Raji (cell line): ENCODE results near the gene GAL3ST2.
A peak's percentile ranks its signal among the peaks of the same experiment; 100 is the strongest.

Experiments used
- POLR2A ChIP-seq: IDR thresholded peaks from 2 replicates; pipeline ENCODE4 v1.6.1; 2011; ENCODE audit warnings: low read depth, low read length, control low read depth; ENCODE audit not compliant: insufficient read depth

The GAL3ST2 gene

DNA sequence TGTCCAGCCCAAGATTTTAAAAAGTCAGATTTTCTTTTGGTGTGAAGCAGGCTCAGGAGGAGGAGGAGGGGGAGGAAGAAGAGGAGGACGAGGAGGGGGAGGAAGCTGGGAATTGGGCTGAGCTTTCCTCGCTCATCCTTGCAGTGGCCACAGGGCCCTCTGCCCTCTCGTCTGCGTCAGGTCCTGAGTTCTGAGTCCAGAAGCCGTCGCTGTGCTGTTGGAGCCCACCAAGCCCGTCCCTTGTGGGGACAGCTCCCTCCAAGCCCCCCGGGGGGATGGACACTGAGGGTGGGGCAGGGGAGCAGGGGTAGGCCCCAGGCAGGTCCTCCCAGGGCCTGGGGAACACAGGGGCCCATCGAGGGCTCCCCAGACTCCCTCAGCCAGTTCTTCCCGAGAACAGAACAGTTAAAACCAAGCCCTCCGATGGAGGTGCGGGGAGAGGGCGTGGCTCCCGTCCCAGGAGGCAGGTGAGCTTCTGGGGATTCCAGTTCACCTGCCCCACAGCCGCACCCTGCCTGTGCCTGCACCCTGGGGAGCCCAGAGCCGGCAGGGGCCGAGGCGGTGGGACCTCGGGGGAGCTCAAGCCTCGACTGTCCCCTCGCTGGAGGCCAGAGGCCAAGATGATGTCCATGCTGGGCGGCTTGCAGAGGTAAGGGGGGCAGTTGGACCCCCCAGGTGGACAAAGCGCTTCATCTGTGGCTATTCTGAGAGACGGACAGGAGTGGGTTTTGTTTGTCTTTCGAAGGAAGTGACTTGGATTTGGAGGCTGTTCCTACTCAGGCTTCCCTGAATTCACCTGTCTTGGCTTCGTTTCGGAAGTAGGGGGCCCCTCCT lies at the start of gene GAL3ST2:
TSS of gene GAL3ST2 (plus strand) at position 487 of the 834 bp plus-strand sequence. CDS start at position 621, 134 bp downstream.
- TF ChIP-seq POLR2A: no peak

DNA sequence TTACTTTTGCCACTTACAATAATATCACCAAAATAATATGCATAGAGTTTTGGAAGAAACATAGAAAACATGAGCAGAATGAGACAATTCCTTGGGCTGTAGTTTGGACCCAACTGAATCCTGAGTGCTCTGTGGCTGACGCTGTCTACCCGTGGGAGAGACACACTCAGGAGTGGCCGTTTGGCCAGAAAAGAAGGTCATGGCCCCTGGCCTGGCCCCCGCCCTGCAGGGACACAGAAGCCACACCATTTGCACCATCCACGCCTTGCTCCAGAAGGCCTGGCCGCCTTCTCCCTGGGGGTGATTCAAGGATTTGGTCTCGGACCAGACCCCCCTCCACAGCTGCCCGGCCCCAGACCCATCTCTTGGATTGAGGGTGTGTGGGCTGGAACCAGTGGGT lies 48.6 kb upstream of the GAL3ST2 start:
- no peak for TF ChIP-seq POLR2A

DNA sequence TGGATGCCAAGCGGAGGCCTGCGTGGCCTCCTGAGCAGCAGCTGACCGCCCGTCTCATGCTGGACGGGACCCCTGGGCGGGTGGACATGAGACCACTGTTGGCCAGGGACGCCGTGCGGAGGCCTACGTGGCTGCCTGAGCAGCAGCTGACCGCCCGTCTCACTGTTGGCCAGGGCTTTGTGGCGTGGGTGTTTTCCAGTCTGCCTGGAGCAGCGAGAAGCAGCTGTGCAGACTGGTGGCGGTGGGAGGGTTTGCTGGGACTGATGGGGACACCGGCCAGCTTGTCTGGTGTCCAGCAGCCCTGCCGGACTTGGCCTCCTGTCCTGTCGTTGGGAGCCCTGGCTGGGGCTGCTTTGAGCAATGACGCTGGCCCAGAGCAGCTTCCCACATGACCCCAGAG lies 48.0 kb upstream of the GAL3ST2 start:
- TF ChIP-seq POLR2A: no peak

DNA sequence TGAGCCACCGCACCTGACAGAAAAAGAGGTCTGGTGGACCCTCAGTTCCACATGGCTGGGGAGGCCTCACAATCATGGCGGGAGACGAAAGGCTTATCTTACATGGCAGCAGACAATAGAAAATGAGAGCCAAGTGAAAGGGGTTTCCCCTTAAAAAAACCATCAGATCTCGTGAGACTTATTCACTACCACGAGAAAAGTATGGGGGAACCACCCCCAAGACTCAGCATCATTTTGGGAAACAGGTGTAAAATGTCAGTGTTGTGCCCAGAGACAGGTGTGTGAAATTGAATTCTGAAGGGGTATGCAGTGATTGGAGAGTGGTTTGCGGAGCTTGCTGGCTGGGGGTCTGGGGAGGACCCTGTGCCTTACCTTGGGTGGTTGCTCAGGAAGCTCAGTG lies 46.8 kb upstream of the GAL3ST2 start:
- TF ChIP-seq POLR2A: no peak

DNA sequence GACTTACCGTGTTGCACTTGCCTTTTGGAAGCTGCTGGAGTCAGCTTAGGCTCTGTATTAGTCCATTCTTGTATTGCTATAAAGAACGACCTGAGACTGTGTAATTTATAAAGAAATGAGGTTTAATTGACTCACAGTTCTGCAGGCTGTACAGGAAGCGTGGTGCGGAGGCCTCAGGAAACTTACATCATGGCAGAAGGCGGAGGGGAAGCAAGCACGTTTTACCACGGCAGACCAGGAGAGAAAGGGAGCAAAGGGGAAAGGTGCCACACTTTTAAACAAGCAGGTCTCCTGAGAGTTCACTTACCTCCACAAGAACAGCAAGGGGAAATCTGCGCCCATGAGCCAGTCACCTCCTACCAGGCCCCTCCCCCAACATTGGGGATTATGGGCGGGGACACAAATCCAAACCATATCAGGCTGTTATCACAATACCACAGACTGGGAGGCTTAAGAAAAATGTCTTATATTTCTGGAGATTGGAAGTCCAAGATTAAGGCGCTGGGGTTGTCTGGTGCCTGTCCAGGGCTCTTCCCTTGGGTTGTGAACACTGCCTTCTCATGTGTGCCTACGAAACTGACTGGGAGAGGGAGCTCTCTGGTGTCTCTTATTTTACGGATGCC lies 45.8 kb upstream of the GAL3ST2 start:
- TF ChIP-seq POLR2A: no peak

DNA sequence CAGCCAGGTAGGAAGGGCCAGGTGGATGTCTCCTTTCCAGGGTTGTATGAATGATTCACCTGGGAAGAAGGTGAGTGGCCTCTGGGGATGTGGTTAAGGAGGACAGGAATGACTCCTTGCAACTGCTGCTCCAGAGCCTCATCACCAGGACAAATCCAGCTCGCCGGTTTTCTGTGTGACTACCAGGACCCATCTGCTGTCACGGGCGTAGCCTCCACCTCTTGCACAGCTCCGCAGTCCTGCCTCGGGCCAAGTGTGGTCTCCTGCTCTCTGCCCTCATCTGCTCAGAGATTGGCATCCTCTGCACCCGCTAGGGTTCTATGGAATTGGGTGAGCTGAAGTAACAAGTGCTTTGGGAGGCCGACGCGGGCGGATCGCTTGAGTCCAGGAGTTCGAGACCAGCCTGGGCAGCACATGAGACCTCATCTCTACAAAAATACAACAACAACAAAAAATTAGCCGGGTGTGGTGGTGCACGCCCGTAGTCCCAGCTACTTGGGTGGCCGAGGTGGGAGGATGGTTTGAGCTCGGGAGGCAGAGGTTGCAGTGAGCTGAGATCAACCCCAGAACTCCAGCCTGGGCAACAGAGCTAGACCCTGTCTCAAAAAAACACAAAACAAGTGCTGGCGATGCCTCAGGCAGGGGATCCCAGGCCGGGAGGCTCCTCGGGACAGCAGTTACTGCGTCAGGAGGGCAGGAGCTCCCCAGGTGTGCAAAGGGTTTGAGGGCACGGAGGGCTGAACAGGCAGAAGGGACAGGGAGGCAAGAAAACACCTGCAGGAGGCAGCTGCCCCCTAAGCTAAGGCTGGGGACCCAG lies 43.0 kb upstream of the GAL3ST2 start:
- no peak for TF ChIP-seq POLR2A

DNA sequence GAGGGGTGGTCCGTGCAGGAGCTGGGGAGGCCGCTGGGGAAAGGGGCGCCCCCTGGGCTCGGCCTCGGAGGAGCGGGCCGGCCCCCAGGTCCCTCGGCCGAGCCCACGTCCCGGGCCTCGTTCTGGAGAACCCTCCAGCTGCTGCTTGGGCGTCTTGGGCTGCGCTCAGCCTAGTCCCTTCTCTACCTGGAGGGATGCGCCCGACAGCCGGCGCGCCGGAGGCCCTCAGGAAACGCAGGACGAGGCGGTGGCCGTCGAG lies 42.5 kb upstream of the GAL3ST2 start:
- no peak for TF ChIP-seq POLR2A

DNA sequence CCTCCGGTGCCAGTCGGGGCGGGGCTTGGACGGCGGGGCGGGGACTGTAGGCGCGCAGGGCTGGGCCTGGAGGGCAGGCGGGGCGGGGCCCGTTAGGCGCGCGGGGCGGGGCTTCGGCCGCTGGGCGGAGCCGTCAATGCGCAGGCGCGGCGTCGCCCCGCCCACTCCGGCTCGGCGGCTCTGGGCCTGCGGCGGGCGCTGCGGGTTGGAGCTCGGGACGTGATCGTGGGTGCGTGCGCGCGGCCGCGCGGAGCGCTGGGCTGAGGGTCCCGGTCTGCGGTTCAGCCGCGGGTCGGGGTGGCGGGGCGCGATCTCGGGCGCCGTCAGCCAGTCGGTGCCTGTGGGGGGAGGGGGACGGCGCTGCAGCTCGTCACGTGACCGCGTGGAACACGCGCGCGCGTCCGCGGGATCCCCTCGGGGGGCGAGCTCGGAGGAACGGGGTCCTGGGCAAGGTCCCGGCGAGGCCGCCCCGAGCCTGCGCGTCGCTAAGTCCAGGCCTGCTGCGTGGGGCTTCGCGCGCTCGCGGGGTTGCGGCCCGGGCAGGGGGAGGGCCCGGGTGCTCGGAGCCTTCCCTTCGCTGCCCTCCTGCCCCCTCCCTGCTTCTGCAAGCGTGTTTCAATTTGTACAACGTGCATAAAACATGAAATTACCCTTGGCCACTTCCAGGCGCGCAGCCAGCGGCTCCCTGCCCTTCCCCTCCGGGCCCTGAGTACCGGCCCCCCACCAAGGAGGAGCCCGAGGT lies 42.0 kb upstream of the GAL3ST2 start, which contains the start of gene D2HGDH:
TSS of gene D2HGDH (plus strand) at position 164 of the 742 bp plus-strand sequence. CDS start 595 bp downstream, outside the sequence.
- TF ChIP-seq POLR2A: peak; percentile 90

DNA sequence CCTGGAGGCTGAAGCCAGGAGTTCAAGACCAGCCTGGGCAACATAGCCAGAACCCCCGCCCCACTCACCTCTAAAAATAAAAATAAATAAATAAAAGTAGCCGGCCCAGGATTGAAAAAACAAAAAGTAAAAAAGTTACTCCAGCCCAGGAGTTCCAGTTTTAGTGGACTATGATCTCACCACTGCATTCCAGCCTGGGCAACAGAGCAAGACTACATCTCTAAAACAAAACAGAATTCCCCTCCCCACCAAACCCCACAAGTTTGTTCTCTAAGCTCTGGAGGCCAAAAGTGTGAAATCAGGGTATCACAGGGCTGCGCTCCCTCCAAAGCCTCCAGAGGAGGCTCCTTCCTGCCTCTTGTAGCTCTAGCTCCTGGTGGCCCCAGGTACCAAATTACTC lies 40.5 kb upstream of the GAL3ST2 start:
- no peak for TF ChIP-seq POLR2A

DNA sequence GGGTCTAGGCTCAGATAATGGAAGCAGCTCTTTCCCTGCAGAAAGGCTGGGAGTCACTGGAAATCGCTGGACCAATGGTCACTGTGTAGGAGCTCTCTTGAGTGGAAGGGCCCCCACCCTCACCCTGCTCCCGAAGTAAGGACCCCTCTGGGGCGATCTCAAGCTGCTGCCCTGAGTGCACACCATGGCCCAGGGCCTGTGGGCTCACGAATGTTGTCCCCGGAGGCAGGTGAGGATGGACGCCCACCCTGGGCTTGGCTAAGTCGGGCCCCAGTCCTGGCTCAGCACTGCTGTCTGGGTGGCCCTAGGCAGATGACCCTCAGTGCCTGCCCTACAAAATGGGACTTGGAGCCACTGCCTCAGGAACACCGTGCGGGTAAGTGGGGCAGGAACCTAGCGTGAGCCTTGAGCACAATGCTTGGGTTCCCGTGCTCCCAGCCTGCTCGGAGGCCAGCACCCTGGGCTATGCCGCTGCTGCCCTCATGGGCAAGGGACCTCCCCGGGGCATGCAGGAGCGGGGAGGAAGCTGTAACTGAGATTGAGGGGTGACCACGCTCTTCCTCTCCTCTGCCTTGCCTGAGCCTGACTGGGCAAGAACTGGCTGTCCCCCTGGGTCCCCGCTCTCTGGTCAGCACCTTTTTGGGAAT lies 38.5 kb upstream of the GAL3ST2 start:
- TF ChIP-seq POLR2A: no peak

DNA sequence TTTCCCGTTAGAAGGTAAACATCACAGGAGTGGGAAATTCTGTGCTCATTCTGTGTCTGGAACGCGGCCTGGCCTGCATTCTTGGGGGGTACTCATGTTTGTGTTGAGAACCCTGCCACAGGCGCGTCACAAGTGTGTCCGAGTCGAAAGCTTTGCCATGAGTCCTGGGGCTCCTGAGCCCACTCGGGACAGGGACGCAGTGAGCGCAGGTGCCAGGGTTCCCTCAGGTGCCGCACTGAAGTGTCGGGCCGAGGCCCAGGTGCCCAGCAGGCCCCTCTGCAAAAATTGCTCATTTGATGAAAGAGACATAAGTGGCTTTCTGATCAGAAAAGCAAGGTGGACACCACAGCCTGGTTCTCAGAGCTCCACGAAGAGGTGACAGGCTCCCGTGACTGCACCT lies 37.4 kb upstream of the GAL3ST2 start:
- TF ChIP-seq POLR2A: no peak

DNA sequence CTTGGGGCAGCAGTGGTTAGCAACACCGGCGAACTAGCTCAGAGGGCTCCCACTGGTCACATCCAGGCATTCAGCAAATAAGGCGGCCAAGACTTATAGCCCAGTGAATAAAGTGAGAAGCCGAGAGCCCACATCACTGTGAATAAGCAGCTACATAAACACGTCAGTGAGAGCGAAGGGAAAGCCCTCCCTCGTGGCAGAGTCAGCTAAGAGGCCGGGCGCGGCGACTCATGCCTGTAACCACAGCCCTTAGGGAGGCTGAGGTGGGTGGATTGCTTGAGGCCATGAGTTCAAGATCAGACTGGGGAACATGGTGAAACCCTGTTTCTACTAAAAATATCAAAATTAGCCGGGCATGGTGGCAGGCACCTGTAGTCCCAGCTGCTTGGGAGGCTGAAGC lies 37.0 kb upstream of the GAL3ST2 start:
- no peak for TF ChIP-seq POLR2A

DNA sequence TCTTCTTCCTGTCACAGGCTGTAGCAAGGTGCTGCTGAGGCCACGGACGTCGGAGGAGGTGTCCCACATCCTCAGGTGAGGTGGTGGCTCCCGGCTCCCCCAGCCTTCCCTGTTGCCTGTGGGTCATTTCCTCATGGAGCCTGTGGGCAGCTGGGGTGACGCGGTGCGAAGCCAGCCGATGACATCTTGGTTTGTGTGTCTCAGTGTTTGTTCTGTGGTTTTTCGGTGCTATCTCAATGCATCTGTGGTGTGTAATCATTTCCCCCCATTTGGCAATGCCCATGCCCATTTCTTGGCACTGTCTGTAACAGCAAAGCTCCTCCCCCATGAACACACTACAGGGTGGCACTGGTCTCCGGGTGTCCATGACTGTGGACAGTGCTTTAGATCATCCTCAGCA lies 35.6 kb upstream of the GAL3ST2 start:
- TF ChIP-seq POLR2A: no peak

DNA sequence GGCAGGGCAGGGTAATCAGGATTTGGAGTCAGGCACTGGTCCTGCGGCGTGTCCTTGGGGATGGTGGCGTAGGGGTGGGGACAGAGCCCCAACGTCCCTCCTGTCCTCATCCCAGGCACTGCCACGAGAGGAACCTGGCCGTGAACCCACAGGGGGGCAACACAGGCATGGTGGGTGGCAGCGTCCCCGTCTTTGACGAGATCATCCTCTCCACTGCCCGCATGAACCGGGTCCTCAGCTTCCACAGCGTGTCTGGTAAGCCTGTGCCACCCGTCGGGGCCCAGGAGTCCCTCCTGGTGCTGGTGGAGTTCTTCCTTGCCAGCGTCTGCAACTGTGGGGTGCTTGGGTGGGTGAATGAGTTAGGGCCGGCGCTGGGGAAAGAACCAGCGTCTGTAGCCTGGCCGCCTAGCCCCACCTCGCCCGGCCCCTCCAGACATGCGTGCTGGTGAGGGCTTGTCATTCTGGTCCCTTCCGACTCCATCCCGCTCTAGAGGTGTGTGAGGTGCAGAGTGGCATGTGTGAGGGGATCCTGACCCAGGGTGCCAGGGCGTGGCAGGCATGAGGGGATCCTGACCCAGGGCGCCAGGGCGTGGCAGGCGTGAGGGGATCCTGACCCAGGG lies 34.2 kb upstream of the GAL3ST2 start:
- no peak for TF ChIP-seq POLR2A
